H1 (cell line): ENCODE results near the gene CEP89. TPM values are rescaled to one million over a fixed set of nuclear protein-coding genes. Genes with fewer than 3 reads are reported as not detected.

Experiments used
- CTCF ChIA-PET: fragments of 300-600 bp; sonication (Branson Sonifier 250); formaldehyde crosslinking; loops from one replicate; lab custom pipeline; 2021; ENCODE audit not compliant: partially characterized antibody; lab: Charles Lee
- POLR2A ChIA-PET: fragments of 300-600 bp; sonication (Branson Sonifier 250); formaldehyde crosslinking; loops from one replicate; lab custom pipeline; 2021; ENCODE audit warnings: inconsistent platforms; ENCODE audit not compliant: partially characterized antibody; lab: Charles Lee
- DNase-seq, 2 experiments: peaks; one replicate each; pipeline versions ENCODE4 v3.0.0 to v3.0.0-alpha.2; 2010 to 2022; ENCODE audit warnings: low spot score in 2 of 2, low read depth in 1 of 2, mixed read lengths in 1 of 2
- FAIRE-seq: peaks from 2 replicates; lab custom pipeline; 2011; peaks lifted over from hg19 to GRCh38; lab: Jason Lieb, UNC
- H2AFZ ChIP-seq: 2 replicates; pipeline ENCODE4 v1.8.1; 2012; ENCODE audit warnings: low read length, inconsistent platforms
- H2AK5ac ChIP-seq: 2 replicates; pipeline ENCODE4 v1.6.1; 2013; ENCODE audit warnings: low read depth, low read length
- H2BK120ac ChIP-seq: replicated peaks from 2 replicates; pipeline ENCODE3; 2013; ENCODE audit warnings: low read depth, low read length, inconsistent platforms
- H2BK12ac ChIP-seq: 2 replicates; pipeline ENCODE4 v1.6.1; 2013; ENCODE audit warnings: low read depth, low read length
- H2BK15ac ChIP-seq: 2 replicates; pipeline ENCODE4 v1.6.1; 2013; ENCODE audit warnings: low read length
- H2BK20ac ChIP-seq: 2 replicates; pipeline ENCODE4 v1.6.1; 2013; ENCODE audit warnings: low read length
- H2BK5ac ChIP-seq: 2 replicates; pipeline ENCODE4 v1.6.1; 2013; ENCODE audit warnings: low read depth, low read length
- H3K14ac ChIP-seq: 2 replicates; pipeline ENCODE4 v1.6.1; 2013; ENCODE audit warnings: inconsistent platforms; ENCODE audit not compliant: insufficient read length
- H3K18ac ChIP-seq: 2 replicates; pipeline ENCODE4 v1.6.1; 2013; ENCODE audit warnings: low read length; ENCODE audit errors: extremely low read depth
- H3K23ac ChIP-seq: 2 replicates; pipeline ENCODE4 v1.6.1; 2013; ENCODE audit warnings: inconsistent platforms; ENCODE audit not compliant: insufficient read length
- H3K23me2 ChIP-seq: 2 replicates; pipeline ENCODE4 v1.6.1; 2013; ENCODE audit warnings: low read depth, low read length
- H3K27ac ChIP-seq: 2 replicates; pipeline ENCODE4 v1.6.1; 2011; ENCODE audit warnings: low read depth, low read length, inconsistent platforms
- H3K27me3 ChIP-seq, 4 experiments: replicated peaks in 1 of 4; 1 replicate in 1 of 4; 2 replicates in 3 of 4; pipeline versions ENCODE4 v1.6.1 to v1.8.1; 2011 to 2013; ENCODE audit warnings: low read length in 3 of 4, mild to moderate bottlenecking in 3 of 4, inconsistent platforms in 2 of 4, mixed read lengths in 2 of 4, moderate library complexity in 1 of 4; ENCODE audit not compliant: control insufficient read depth in 3 of 4, insufficient read depth in 3 of 4; ENCODE audit errors: extremely low read depth in 1 of 4
- H3K36me3 ChIP-seq, 4 experiments: 2 replicates each; pipeline versions ENCODE4 v1.6.1 to v1.8.1; 2011 to 2013; ENCODE audit warnings: mild to moderate bottlenecking in 4 of 4, low read length in 3 of 4, moderate library complexity in 2 of 4, control low read depth in 1 of 4, inconsistent platforms in 1 of 4; ENCODE audit not compliant: insufficient read depth in 4 of 4, control insufficient read depth in 2 of 4
- H3K4ac ChIP-seq: replicated peaks from 2 replicates; pipeline ENCODE3; 2013; ENCODE audit warnings: low read length, low read depth, mixed read lengths, inconsistent platforms; ENCODE audit not compliant: insufficient read length
- H3K4me1 ChIP-seq, 4 experiments: replicated peaks in 1 of 4; 1 replicate in 1 of 4; 2 replicates in 3 of 4; pipeline versions ENCODE4 v1.6.1 to v1.8.1; 2011 to 2013; ENCODE audit warnings: low read length in 3 of 4, inconsistent platforms in 2 of 4, mixed read lengths in 1 of 4; ENCODE audit not compliant: insufficient read depth in 4 of 4, control insufficient read depth in 3 of 4
- H3K4me2 ChIP-seq, 2 experiments: 2 replicates each; pipeline versions ENCODE4 v1.6.1 to v1.8.1; 2011 to 2013; ENCODE audit warnings: low read depth in 2 of 2, low read length in 2 of 2, control low read depth in 1 of 2, inconsistent platforms in 1 of 2, mild to moderate bottlenecking in 1 of 2; ENCODE audit not compliant: insufficient read depth in 1 of 2
- H3K4me3 ChIP-seq, 4 experiments: fragments of 200-600, 300-600 bp in 1 of 4; sonication (generic), shearing (Covaris generic), sonication (Bioruptor Twin) in 1 of 4; 2 replicates each; pipeline versions ENCODE4 v1.5.1 to v1.8.1; 2011 to 2016; ENCODE audit warnings: low read length in 4 of 4, low read depth in 3 of 4, control low read depth in 2 of 4, inconsistent platforms in 2 of 4, mild to moderate bottlenecking in 2 of 4, mixed read lengths in 1 of 4, moderate library complexity in 1 of 4; ENCODE audit not compliant: insufficient read depth in 2 of 4; ENCODE audit errors: extremely low read depth in 1 of 4
- H3K56ac ChIP-seq: replicated peaks from 2 replicates; pipeline ENCODE3; 2013; ENCODE audit warnings: low read depth, mild to moderate bottlenecking, mixed read lengths, low read length, inconsistent platforms; ENCODE audit not compliant: insufficient read length
- H3K79me1 ChIP-seq: 2 replicates; pipeline ENCODE4 v1.6.1; 2013; ENCODE audit warnings: low read depth, low read length, control low read depth
- H3K79me2 ChIP-seq, 2 experiments: 2 replicates each; pipeline versions ENCODE4 v1.6.1 to v1.8.1; 2012 to 2013; ENCODE audit warnings: low read length in 2 of 2, mild to moderate bottlenecking in 2 of 2, inconsistent platforms in 1 of 2; ENCODE audit not compliant: insufficient read depth in 2 of 2, control insufficient read depth in 1 of 2
- H3K9ac ChIP-seq, 4 experiments: replicated peaks in 1 of 4; 1 replicate in 1 of 4; 2 replicates in 3 of 4; pipeline versions ENCODE4 v1.6.1 to v1.8.1; 2011 to 2013; ENCODE audit warnings: low read depth in 3 of 4, low read length in 3 of 4, control low read depth in 2 of 4, mild to moderate bottlenecking in 2 of 4, moderate library complexity in 2 of 4, inconsistent platforms in 1 of 4; ENCODE audit errors: extremely low read depth in 1 of 4
- H3K9me3 ChIP-seq, 2 experiments: 2 replicates each; pipeline versions ENCODE4 v1.6.1 to v1.8.1; 2012 to 2013; ENCODE audit warnings: mild to moderate bottlenecking in 2 of 2, moderate library complexity in 2 of 2, control low read depth in 1 of 2, inconsistent platforms in 1 of 2, low read depth in 1 of 2, low read length in 1 of 2, mixed read lengths in 1 of 2; ENCODE audit not compliant: insufficient read depth in 2 of 2
- H4K20me1 ChIP-seq, 2 experiments: replicated peaks in 1 of 2; 2 replicates each; pipeline versions ENCODE3 to v1.8.1; 2011 to 2013; ENCODE audit warnings: inconsistent platforms in 2 of 2, low read length in 2 of 2, mild to moderate bottlenecking in 1 of 2; ENCODE audit not compliant: insufficient read depth in 2 of 2, control insufficient read depth in 1 of 2
- H4K5ac ChIP-seq: 2 replicates; pipeline ENCODE4 v1.6.1; 2013; ENCODE audit warnings: low read length, low read depth, mixed read lengths, inconsistent platforms; ENCODE audit not compliant: insufficient read length
- H4K8ac ChIP-seq: 2 replicates; pipeline ENCODE4 v1.8.0; 2013; ENCODE audit warnings: mild to moderate bottlenecking, moderate library complexity, low read length, inconsistent platforms; ENCODE audit not compliant: insufficient read depth; ENCODE audit errors: extremely low read depth
- H4K91ac ChIP-seq: replicated peaks from 2 replicates; pipeline ENCODE3; 2013; ENCODE audit warnings: low read length, mixed read lengths, inconsistent platforms; ENCODE audit not compliant: insufficient read length
- CHD2 ChIP-seq: IDR thresholded peaks from 2 replicates; pipeline ENCODE4 v1.6.1; 2012; ENCODE audit warnings: low read length, improper control_type of control experiment
- GTF2F1 ChIP-seq: IDR thresholded peaks from 2 replicates; pipeline ENCODE4 v1.6.1; 2012; ENCODE audit warnings: low read depth, low read length, improper control_type of control experiment, borderline replicate concordance
- KDM5A ChIP-seq: fragments of 200-600 bp; IDR thresholded peaks from 2 replicates; pipeline ENCODE4 v1.7.1; 2012; ENCODE audit warnings: mild to moderate bottlenecking, low read length, inconsistent platforms, mixed read lengths
- SAP30 ChIP-seq: fragments of 300-600 bp; sonication (generic); IDR thresholded peaks from 2 replicates; pipeline ENCODE4 v1.7.1; 2012; ENCODE audit warnings: low read length, moderate library complexity, mild to moderate bottlenecking, inconsistent platforms; ENCODE audit not compliant: insufficient read depth, insufficient replicate concordance
- SIN3A ChIP-seq, 2 experiments: IDR thresholded peaks in 1 of 2; conservative IDR thresholded peaks in 1 of 2; 2 replicates each; pipeline ENCODE4 v1.6.1; 2011 to 2012; ENCODE audit warnings: low read length in 2 of 2, improper control_type of control experiment in 1 of 2, low read depth in 1 of 2, mild to moderate bottlenecking in 1 of 2
- SP1 ChIP-seq: IDR thresholded peaks from 2 replicates; pipeline ENCODE4 v1.6.1; 2011; ENCODE audit warnings: low read depth, low read length
- SP4 ChIP-seq: IDR thresholded peaks from 2 replicates; pipeline ENCODE4 v1.6.1; 2012; ENCODE audit warnings: low read length, inconsistent platforms
- TAF7 ChIP-seq: optimal IDR thresholded peaks from 2 replicates; pipeline ENCODE3; 2011; ENCODE audit warnings: low read depth, mild to moderate bottlenecking, inconsistent platforms, low read length, moderate library complexity, borderline replicate concordance
- WGBS, 2 experiments: shearing (Covaris generic) in 1 of 2; methylation state at CpG; one replicate each; pipeline versions ENCODE4 v1.1.6 to v1.1.7; 2013 to 2015; ENCODE audit warnings: low lambda C conversion rate in 2 of 2, mixed read lengths in 2 of 2, inconsistent platforms in 1 of 2, low coverage in 1 of 2, missing lambda C conversion rate in 1 of 2; ENCODE audit not compliant: insufficient replicate concordance in 2 of 2, insufficient coverage in 1 of 2, insufficient read length in 1 of 2; ENCODE audit errors: extremely low coverage in 1 of 2, missing lambda C conversion rate in 1 of 2; 5-methylcytosine and 5-hydroxymethylcytosine counted together
- long read RNA-seq, 2 experiments: library from RNA in 1 of 2; library from capped mRNA in 1 of 2; stranded (forward); transcript quantifications; one replicate each; pipeline ENCODE4 v2.0.0, GENCODE V29; 2021; ENCODE audit warnings: inconsistent platforms in 1 of 2
- polyA minus RNA-seq, 3 experiments: library from RNA; depleted of rRNA, polyadenylated mRNA; stranded (reverse); fragments of >200 nt; gene quantifications; 1 replicate in 2 of 3; 2 replicates in 1 of 3; pipeline ENCODE4 v1.2.3, GENCODE V29; 2011
- polyA plus RNA-seq, 7 experiments: library from polyadenylated mRNA; depleted of rRNA in 3 of 7; stranded (reverse) in 5 of 7; unstranded in 2 of 7; fragments of >200 nt in 5 of 7; fragments of 200-250 nt in 2 of 7; gene quantifications; 1 replicate in 5 of 7; 2 replicates in 1 of 7; 4 replicates in 1 of 7; pipeline versions ENCODE4 v1.2.1 to v1.2.3, GENCODE V29; 2011 to 2013; ENCODE audit warnings: missing spikeins in 2 of 7, mixed read lengths in 2 of 7
- total RNA-seq: library from RNA; stranded (reverse); fragmentation: NEBNext Ultra II Directional; extraction: Animal tissue kit (Norgen Biotek cat#: 25700); gene quantifications from 2 replicates; pipeline ENCODE4 v1.2.1, GENCODE V29; 2021

Gene CEP89
- total RNA-seq (23.0 and 23.6 TPM in 2 replicates), polyA plus RNA-seq (2011; rRNA removed) (23.6 and 35.2 TPM in 2 replicates), polyA minus RNA-seq (2011; rRNA and poly(A)+ RNA removed) (23.3 and 23.9 TPM in 2 replicates)
- 15.3 TPM for polyA plus RNA-seq (2011; cell fraction: cytosol; rRNA removed)
- 27.8 TPM for polyA plus RNA-seq (2011; cell fraction: nucleus; rRNA removed)
- 14.0 to 21.6 TPM (median 16.9 TPM) in 4 replicates for polyA plus RNA-seq (2012, experiment 1 of 2)
- polyA plus RNA-seq (2012, experiment 2 of 2) = 13.7 TPM
- polyA plus RNA-seq (2013, experiment 1 of 2) = 20.5 TPM
- polyA plus RNA-seq (2013, experiment 2 of 2) = 21.0 TPM
- polyA minus RNA-seq (2011; cell fraction: cytosol; rRNA and poly(A)+ RNA removed) = 11.4 TPM
- polyA minus RNA-seq (2011; cell fraction: nucleus; rRNA and poly(A)+ RNA removed) = 25.2 TPM
- long read RNA-seq, experiment 1, partial matches to known transcripts = 1 of 12 reads
- long read RNA-seq, experiment 1, other reads (novel, unspliced or antisense) = 9 of 12 reads
- long read RNA-seq, experiment 2, partial matches to known transcripts = 4 of 7 reads
- long read RNA-seq, experiment 2, other reads (novel, unspliced or antisense) = 1 of 7 reads

- H3K36me3 ChIP-seq = peaks cover 0 to 5% (median 0%) of the 10 kb centered on the region in 4 experiments; a peak in 1 of 8 replicates
- peak within 1 kb of the TSS in 3 of 4 experiments; percentile 58 to 74 (median 58); a peak in 6 of 7 replicates for H3K9ac ChIP-seq
- ChIA-PET CTCF (interaction anchor here (0.7 to 1.9 kb wide), 3 partner anchors 34 to 205 kb away, joined by 3 to 4 read pairs (median 4); no protein-coding TSS in a partner anchor), POLR2A (interaction anchor here (1.2 kb wide), 1 partner anchor 8 kb away, joined by 4 read pairs; no protein-coding TSS in a partner anchor)
- peak within 1 kb of the TSS; percentile 81 for H4K8ac ChIP-seq
- peaks cover 0 to 5% of the 10 kb centered on the region in 2 experiments for H4K20me1 ChIP-seq
- peak; percentile 99 to 100 for DNase-seq
- H3K4me1 ChIP-seq = peaks cover 0 to 4% (median 4%) of the 10 kb centered on the region in 4 experiments; a peak in 5 of 7 replicates
- peaks cover 7% of the 10 kb centered on the region for H3K23me2 ChIP-seq
- no peak within 1 kb of the TSS for H2BK20ac ChIP-seq
- H2AFZ ChIP-seq = peak within 1 kb of the TSS; percentile 73
- no peaks in the 10 kb centered on the region for H3K9me3 ChIP-seq
- H2BK15ac ChIP-seq = peak within 1 kb of the TSS; percentile 72; the same call in 1 of the 2 replicates
- H2BK120ac ChIP-seq = peak within 1 kb of the TSS; percentile 64
- H3K14ac ChIP-seq = peak within 1 kb of the TSS; percentile 28
- no peak within 1 kb of the TSS for H3K23ac ChIP-seq
- H2BK12ac ChIP-seq = no peak within 1 kb of the TSS
- peak within 1 kb of the TSS; percentile 71 to 95 (median 82) for H3K4me3 ChIP-seq
- H3K79me2 ChIP-seq = peaks cover 4 to 16% of the 10 kb centered on the region in 2 experiments; a peak in 3 of 4 replicates
- H3K4ac ChIP-seq = peak within 1 kb of the TSS; percentile 78
- H4K91ac ChIP-seq = peak within 1 kb of the TSS; percentile 88
- no peak within 1 kb of the TSS for H3K56ac ChIP-seq
- no peaks in the 10 kb centered on the region for H3K27me3 ChIP-seq
- no peak within 1 kb of the TSS for H3K27ac ChIP-seq
- peak; percentile 99 for FAIRE-seq
- WGBS, 2 experiments = 7% methylated on average over 55 of the region's 57 CpGs; no CpG with 5 or more reads in 1 of the 2 experiments
- peaks cover 4% of the 10 kb centered on the region; the same call in 1 of the 2 replicates for H3K79me1 ChIP-seq
- H2AK5ac ChIP-seq = peak within 1 kb of the TSS; percentile 95; the same call in 1 of the 2 replicates
- H2BK5ac ChIP-seq = peak within 1 kb of the TSS; percentile 88
- H4K5ac ChIP-seq = peak within 1 kb of the TSS; percentile 79
- peak within 1 kb of the TSS; percentile 87 to 97 for H3K4me2 ChIP-seq
- no peak within 1 kb of the TSS; the same call in none of the 2 replicates for H3K18ac ChIP-seq
- TF ChIP-seq KDM5A (0 out of 2 replicates have a peak, but pooled peaks have one; percentile 56), CHD2 (peak; percentile 94), SP1 (peak; percentile 100), GTF2F1 (no peak), SAP30 (peak; percentile 93), SIN3A (conservative IDR thresholded peaks at IDR 0.05 in 1 of 2, IDR thresholded peaks at IDR 0.05 in 1 of 2; ENCODE audit: low read depth in 1 of 2, low read length in 2 of 2) (peak; percentile 81 to 91; a peak in 2 of 4 replicates), SP4 (no peak), TAF7 (peak; percentile 47)
These were observed at the start of gene CEP89, which contains the start of gene FAAP24 for GRCh38 chr19:32971715-32972540. TSS of gene CEP89 (minus strand) at chr19:32971958. CDS start at chr19:32971874, 84 bp downstream. TSS of gene FAAP24 (plus strand) at chr19:32972242. CDS start at chr19:32973197, 955 bp downstream.
